Measurements from ENCODE around the gene DDX25.

- no peak for TF ChIP-seq CTCF (IDR thresholded peaks at IDR 0.05; ENCODE audit: low read depth, low read length, poor library complexity, severe bottlenecking)
- no peak for TF ChIP-seq EZH2phosphoT487 (IDR thresholded peaks at IDR 0.05; ENCODE audit: borderline replicate concordance, low read length)
Observed at GRCh38 chr11:125929445-125930075, 25.3 kb downstream of the DDX25 start.
